HG03520 (cell line): ENCODE results near the gene TSPY2.
"Not testable (repeated sequence)": the region's sequence is repeated elsewhere in the genome, so short reads cannot be mapped to it uniquely, and the experiment has no call there.

Experiments used
- ATAC-seq: cut with Tn5 transposase; IDR thresholded peaks from one replicate; pipeline ENCODE4 v1.9.1; 2021; ENCODE audit warnings: mild to moderate bottlenecking, moderate library complexity; ENCODE audit not compliant: unreplicated experiment

The TSPY2 gene

GRCh38 chrY:6245923-6246322 lies at the start of gene TSPY2:
Gene TSPY2, plus strand, starts transcription at chrY:6246223. Its CDS starts 46 bp downstream, at chrY:6246269.
- not testable (repeated sequence) for ATAC-seq

GRCh38 chrY:6209565-6209964 lies 36.5 kb upstream of the TSPY2 start:
- not testable (repeated sequence) for ATAC-seq

DNA sequence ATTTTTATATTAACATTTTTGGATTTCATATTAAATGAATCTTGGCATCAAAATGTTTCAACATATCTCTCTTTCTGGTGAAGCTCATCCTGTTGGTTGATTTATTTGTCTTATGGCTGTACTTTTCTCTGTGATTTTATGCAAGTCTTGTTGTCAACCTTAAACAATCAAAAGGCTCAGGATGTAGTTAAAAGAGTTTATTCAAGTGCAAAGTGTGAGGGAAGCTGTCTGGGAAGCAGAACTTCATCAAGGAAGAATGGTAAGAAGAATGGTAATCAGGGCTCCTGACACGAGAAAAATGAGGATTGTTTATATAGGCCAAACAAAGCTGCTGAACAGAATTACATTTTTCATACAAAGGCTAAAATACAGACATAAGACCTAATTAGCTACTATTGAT lies 29.0 kb upstream of the TSPY2 start:
- ATAC-seq: not testable (repeated sequence)

GRCh38 chrY:6269839-6270238 lies 23.8 kb downstream of the TSPY2 start:
- ATAC-seq: not testable (repeated sequence)
